ENCODE results near the gene TBK1. TPM values are rescaled to one million over a fixed set of nuclear protein-coding genes. Genes with fewer than 3 reads are reported as not detected.

TBK1 gene
- total and polyA plus RNA-seq, 10 of the 15 experiments (the other 5 are each of a cell fraction or from before 2014, with no cell fraction given), result 13.4 to 49.3 (median 37.7) TPM

- TF ChIP-seq PRDM15 (CRISPR knock-in tag; IDR thresholded peaks at IDR 0.05) (no peak), KDM1A (IDR thresholded peaks at IDR 0.05; ENCODE audit: borderline replicate concordance) (no peak), ZNF592 (IDR thresholded peaks at IDR 0.05) (no peak), REST (IDR thresholded peaks at IDR 0.05; ENCODE audit: low read depth, low read length) (no peak), SREBF1 (IDR thresholded peaks at IDR 0.05; ENCODE audit: low read length) (no peak), MYC (IDR thresholded peaks at IDR 0.05; ENCODE audit: insufficient read depth, insufficient read length, insufficient replicate concordance, low read length, severe bottlenecking) (no peak), BCL11A (IDR thresholded peaks at IDR 0.05; ENCODE audit: low read depth, low read length) (no peak), E2F8 (IDR thresholded peaks at IDR 0.05; ENCODE audit: low read depth, partially characterized antibody) (no peak)
Measured at GRCh38 chr12:64544371-64545080, 92.6 kb downstream of the TBK1 start (continued).

Data from GM12878 (cell line).